GM12878 (cell line): Measurements from ENCODE around the gene RXFP1.

Experiments used
- EZH2 ChIP-seq: IDR thresholded peaks from 2 replicates; pipeline ENCODE4 v1.6.1; 2012; ENCODE audit warnings: low read depth, mild to moderate bottlenecking, control low read depth, inconsistent platforms, low read length, borderline replicate concordance; ENCODE audit not compliant: control insufficient read depth
- FOXK2 ChIP-seq: fragments of 450-650 bp; IDR thresholded peaks from 2 replicates; pipeline ENCODE4 v1.6.1; 2017; ENCODE audit warnings: mild to moderate bottlenecking, moderate library complexity
- NRF1 ChIP-seq: conservative IDR thresholded peaks from 2 replicates; pipeline ENCODE4 v1.6.1; 2011; ENCODE audit warnings: mild to moderate bottlenecking, low read depth, low read length, improper control_type of control experiment
- RFX5 ChIP-seq: IDR thresholded peaks from 2 replicates; pipeline ENCODE4 v1.6.1; 2011; ENCODE audit warnings: low read depth, low read length, improper control_type of control experiment
- SIX5 ChIP-seq: IDR thresholded peaks from 2 replicates; pipeline ENCODE4 v1.6.1; 2011; ENCODE audit warnings: mild to moderate bottlenecking, low read depth, low read length, moderate library complexity; ENCODE audit not compliant: severe bottlenecking
- TF ChIP-seq, protein P1 (sequence below): IDR thresholded peaks from 2 replicates; pipeline ENCODE4 v1.6.1; 2011; ENCODE audit warnings: low read depth, low read length, improper control_type of control experiment, borderline replicate concordance
- TF ChIP-seq, protein P2 (sequence below), 3 experiments: IDR thresholded peaks in 2 of 3; conservative IDR thresholded peaks in 1 of 3; 2 replicates each; pipeline ENCODE4 v1.5.1; 2011; ENCODE audit warnings: low read depth in 3 of 3, low read length in 3 of 3, mild to moderate bottlenecking in 3 of 3, control low read depth in 2 of 3, moderate library complexity in 2 of 3, inconsistent platforms in 1 of 3, mixed read lengths in 1 of 3; ENCODE audit not compliant: control insufficient read depth in 2 of 3, insufficient read depth in 1 of 3; ENCODE audit errors: extremely low read depth in 1 of 3

DNA sequence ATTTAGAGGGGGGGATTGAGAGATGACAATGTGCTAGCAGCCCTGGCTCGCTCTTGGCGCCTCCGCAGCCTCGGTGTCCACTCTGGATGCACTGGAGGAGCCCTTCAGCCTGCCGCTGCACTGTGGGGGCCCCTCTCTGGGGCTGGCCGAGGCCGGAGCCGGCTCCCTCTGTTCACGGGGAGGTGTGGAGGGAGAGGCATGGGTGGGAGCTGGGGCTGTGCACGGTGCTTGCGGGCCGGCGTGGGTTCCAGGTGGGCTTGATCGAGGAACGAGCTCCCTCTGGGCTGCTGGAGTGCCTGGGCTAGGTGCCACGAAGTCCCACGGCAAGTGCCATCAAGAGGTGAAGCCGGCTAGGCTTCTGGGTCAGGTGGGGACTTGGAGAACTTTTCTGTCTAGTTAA lies 143.1 kb downstream of the RXFP1 start:
- TF ChIP-seq, protein P1, sequence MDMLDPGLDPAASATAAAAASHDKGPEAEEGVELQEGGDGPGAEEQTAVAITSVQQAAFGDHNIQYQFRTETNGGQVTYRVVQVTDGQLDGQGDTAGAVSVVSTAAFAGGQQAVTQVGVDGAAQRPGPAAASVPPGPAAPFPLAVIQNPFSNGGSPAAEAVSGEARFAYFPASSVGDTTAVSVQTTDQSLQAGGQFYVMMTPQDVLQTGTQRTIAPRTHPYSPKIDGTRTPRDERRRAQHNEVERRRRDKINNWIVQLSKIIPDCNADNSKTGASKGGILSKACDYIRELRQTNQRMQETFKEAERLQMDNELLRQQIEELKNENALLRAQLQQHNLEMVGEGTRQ: no peak
- TF ChIP-seq RFX5 (no peak), NRF1 (no peak), SIX5 (no peak), EZH2 (no peak), FOXK2 (no peak)
- TF ChIP-seq, protein P2, sequence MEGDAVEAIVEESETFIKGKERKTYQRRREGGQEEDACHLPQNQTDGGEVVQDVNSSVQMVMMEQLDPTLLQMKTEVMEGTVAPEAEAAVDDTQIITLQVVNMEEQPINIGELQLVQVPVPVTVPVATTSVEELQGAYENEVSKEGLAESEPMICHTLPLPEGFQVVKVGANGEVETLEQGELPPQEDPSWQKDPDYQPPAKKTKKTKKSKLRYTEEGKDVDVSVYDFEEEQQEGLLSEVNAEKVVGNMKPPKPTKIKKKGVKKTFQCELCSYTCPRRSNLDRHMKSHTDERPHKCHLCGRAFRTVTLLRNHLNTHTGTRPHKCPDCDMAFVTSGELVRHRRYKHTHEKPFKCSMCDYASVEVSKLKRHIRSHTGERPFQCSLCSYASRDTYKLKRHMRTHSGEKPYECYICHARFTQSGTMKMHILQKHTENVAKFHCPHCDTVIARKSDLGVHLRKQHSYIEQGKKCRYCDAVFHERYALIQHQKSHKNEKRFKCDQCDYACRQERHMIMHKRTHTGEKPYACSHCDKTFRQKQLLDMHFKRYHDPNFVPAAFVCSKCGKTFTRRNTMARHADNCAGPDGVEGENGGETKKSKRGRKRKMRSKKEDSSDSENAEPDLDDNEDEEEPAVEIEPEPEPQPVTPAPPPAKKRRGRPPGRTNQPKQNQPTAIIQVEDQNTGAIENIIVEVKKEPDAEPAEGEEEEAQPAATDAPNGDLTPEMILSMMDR (IDR thresholded peaks at IDR 0.05 in 2 of 3, conservative IDR thresholded peaks at IDR 0.05 in 1 of 3; ENCODE audit: control insufficient read depth in 2 of 3, extremely low read depth in 1 of 3, insufficient read depth in 1 of 3, low read depth in 3 of 3, low read length in 3 of 3): no peak
